OCI-LY3 (cell line): ENCODE data around the gene MYOCOS.
"Not testable (repeated sequence)": the region's sequence is repeated elsewhere in the genome, so short reads cannot be mapped to it uniquely, and the experiment has no call there.

Source experiments
- H2AFZ ChIP-seq: fragments of 200-600, 300-600 bp; shearing (Covaris generic); 2 replicates; pipeline ENCODE4 v1.6.0; 2014; ENCODE audit warnings: antibody characterized with exemption, low read depth, low read length
- H3K27ac ChIP-seq: fragments of 200-600, 300-600 bp; sonication (generic); 2 replicates; pipeline ENCODE4 v1.5.1; 2014; ENCODE audit warnings: mild to moderate bottlenecking, low read length, moderate library complexity, mixed read lengths
- H3K27me3 ChIP-seq: fragments of 200-600, 300-600 bp; sonication (generic); 2 replicates; pipeline ENCODE4 v1.6.1; 2014; ENCODE audit warnings: low read depth, low read length, mixed read lengths
- H3K36me3 ChIP-seq: fragments of 200-600, 300-600 bp; sonication (generic); replicated peaks from 2 replicates; pipeline ENCODE3; 2014; ENCODE audit warnings: low read depth, low read length, mixed read lengths
- H3K4me1 ChIP-seq: fragments of 300-600, 200-600 bp; sonication (generic); 2 replicates; pipeline ENCODE4 v1.6.1; 2014; ENCODE audit warnings: low read length, mixed read lengths
- H3K4me2 ChIP-seq: fragments of 200-600, 300-600 bp; sonication (generic); 2 replicates; pipeline ENCODE4 v1.6.1; 2014; ENCODE audit warnings: low read length, mixed read lengths
- H3K4me3 ChIP-seq: fragments of 300-600, 200-600 bp; sonication (generic); 2 replicates; pipeline ENCODE4 v1.5.1; 2014; ENCODE audit warnings: antibody characterized with exemption, mild to moderate bottlenecking, low read length, moderate library complexity
- H3K79me2 ChIP-seq: fragments of 300-600, 200-600 bp; shearing (Covaris generic); 2 replicates; pipeline ENCODE4 v1.6.1; 2014; ENCODE audit warnings: mild to moderate bottlenecking, low read length, mixed read lengths
- H3K9ac ChIP-seq: fragments of 300-600, 200-600 bp; shearing (Covaris generic); 2 replicates; pipeline ENCODE4 v1.6.0; 2014; ENCODE audit warnings: mild to moderate bottlenecking, low read length, moderate library complexity
- H3K9me3 ChIP-seq: fragments of 200-600, 300-600 bp; shearing (Covaris generic); 2 replicates; pipeline ENCODE4 v1.6.1; 2014; ENCODE audit warnings: low read length, mixed read lengths; ENCODE audit not compliant: insufficient read depth
- H4K20me1 ChIP-seq: fragments of 200-600, 300-600 bp; sonication (generic); 2 replicates; pipeline ENCODE4 v1.6.1; 2016; ENCODE audit warnings: low read length, mixed read lengths; ENCODE audit not compliant: insufficient read depth
- EZH2phosphoT487 ChIP-seq: fragments of 200-600 bp; shearing (Covaris generic); IDR thresholded peaks from 2 replicates; pipeline ENCODE4 v1.6.1; 2018; ENCODE audit warnings: antibody characterized with exemption, mixed run types, low read depth
- TF ChIP-seq, protein P1 (sequence below): fragments of 200-600, 300-600 bp; sonication (generic); IDR thresholded peaks from 2 replicates; pipeline ENCODE4 v1.5.1; 2014; ENCODE audit warnings: antibody characterized with exemption, low read length, low read depth

The MYOCOS gene

DNA sequence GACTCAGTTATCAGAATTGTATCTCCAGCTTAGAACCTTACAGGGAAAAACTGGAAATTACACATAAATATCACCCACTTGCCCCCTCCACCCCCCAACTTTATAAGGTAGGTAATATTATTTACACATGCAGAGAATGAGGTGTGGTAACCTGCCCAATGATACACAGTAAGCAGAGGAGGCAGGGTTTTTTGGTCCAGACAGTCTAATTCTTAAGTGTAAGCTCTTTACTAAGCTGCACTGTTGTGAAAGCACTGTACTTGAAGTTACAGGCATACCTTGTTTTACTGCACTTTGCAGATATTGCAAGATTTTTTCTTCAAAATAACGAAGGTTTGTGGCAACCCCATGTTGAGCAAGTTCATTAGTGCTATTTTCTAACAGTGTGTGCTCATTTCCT is 24.8 kb upstream of the MYOCOS start:
- Histone ChIP-seq H4K20me1 (no peaks in the 10 kb centered on the region), H3K4me2 (no peak overlapping the region), H3K36me3 (peaks cover 44% of the 10 kb centered on the region), H3K27ac (0 out of 2 replicates have a peak overlapping the region, but pooled peaks have one; percentile 93), H3K9me3 (no peaks in the 10 kb centered on the region), H2AFZ (no peak overlapping the region), H3K27me3 (no peaks in the 10 kb centered on the region), H3K4me1 (peaks cover 63% of the 10 kb centered on the region), H3K4me3 (no peak overlapping the region), H3K79me2 (no peaks in the 10 kb centered on the region), H3K9ac (no peak overlapping the region)
- TF ChIP-seq EZH2phosphoT487: no peak
- TF ChIP-seq, protein P1, sequence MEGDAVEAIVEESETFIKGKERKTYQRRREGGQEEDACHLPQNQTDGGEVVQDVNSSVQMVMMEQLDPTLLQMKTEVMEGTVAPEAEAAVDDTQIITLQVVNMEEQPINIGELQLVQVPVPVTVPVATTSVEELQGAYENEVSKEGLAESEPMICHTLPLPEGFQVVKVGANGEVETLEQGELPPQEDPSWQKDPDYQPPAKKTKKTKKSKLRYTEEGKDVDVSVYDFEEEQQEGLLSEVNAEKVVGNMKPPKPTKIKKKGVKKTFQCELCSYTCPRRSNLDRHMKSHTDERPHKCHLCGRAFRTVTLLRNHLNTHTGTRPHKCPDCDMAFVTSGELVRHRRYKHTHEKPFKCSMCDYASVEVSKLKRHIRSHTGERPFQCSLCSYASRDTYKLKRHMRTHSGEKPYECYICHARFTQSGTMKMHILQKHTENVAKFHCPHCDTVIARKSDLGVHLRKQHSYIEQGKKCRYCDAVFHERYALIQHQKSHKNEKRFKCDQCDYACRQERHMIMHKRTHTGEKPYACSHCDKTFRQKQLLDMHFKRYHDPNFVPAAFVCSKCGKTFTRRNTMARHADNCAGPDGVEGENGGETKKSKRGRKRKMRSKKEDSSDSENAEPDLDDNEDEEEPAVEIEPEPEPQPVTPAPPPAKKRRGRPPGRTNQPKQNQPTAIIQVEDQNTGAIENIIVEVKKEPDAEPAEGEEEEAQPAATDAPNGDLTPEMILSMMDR: no peak

DNA sequence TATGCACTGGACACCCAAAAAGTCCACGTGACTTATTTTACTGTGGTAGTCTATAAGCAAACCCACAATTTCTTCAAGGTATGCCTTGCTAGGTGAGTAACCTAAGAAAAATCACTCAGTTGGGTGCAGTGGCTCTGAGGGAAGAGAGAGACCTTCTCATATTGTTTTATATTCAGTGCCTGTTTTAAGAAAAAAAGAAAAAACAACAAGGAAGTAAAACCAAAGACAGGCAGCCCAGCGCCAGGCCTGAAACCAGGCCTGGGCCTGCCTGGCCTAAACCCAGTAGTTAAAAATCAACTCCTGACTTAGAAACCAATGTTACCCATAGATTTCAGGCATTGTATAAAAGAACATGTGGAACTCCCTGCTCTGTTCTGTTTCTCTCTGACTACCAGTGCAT is 21.7 kb upstream of the MYOCOS start:
- H3K79me2 ChIP-seq, H4K20me1 ChIP-seq, H2AFZ ChIP-seq, H3K27me3 ChIP-seq, H3K9me3 ChIP-seq: not testable (repeated sequence)
- Histone ChIP-seq H3K4me1 (peaks cover 82% of the 10 kb centered on the region), H3K4me3 (peak overlapping the region; percentile 34; the same call in 1 of the 2 replicates), H3K9ac (peak overlapping the region; percentile 78), H3K27ac (peak overlapping the region; percentile 93), H3K4me2 (peak overlapping the region; percentile 55), H3K36me3 (peaks cover 29% of the 10 kb centered on the region)

DNA sequence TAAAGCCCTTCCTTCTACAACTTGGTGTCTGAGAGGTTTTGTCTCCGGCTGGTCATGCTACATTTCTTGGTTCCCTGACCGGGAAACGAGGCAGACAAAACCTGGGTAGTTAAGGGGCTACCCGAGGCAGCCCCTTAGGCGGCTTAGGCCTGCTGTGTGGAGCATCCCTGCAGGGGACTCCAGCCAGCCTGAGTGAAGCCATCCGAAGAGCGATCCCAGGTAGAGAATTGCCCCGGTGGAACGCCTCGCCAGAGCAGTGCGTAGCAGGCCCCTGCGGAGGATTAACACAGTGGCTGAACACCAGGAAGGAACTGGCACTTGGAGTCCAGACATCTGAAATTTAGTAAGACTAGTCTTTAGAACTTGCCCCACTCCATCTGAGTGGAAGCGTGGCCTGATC is 21.2 kb upstream of the MYOCOS start:
- Histone ChIP-seq H3K4me2 (peak overlapping the region; percentile 55), H3K79me2 (no peaks in the 10 kb centered on the region), H3K27ac (peak overlapping the region; percentile 93)

DNA sequence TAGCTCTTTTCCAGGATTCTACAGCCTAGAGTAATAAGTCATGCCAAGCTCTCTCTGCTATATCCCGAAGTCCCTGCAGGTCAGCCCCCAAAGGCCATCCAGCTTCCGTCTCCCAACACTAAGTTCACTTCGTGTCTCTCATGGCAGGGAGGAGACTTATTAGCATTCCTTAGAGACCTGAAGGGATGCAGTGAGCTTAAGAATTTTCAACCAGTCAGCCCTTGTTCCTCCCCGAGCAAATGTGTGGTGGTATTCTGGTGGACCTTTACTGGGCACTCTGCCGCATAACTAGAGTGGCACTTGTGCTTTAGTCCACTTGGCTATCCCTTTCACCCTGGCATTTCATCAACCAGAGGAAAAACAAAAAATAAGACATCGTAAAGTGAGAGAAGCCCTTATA is 19.0 kb upstream of the MYOCOS start:
- H3K9me3 ChIP-seq, H4K20me1 ChIP-seq, H3K79me2 ChIP-seq, H3K4me2 ChIP-seq, H3K27me3 ChIP-seq, H3K9ac ChIP-seq, H3K4me3 ChIP-seq, H2AFZ ChIP-seq: not testable (repeated sequence)
- Histone ChIP-seq H3K4me1 (peaks cover 96% of the 10 kb centered on the region), H3K36me3 (peaks cover 15% of the 10 kb centered on the region), H3K27ac (peak overlapping the region; percentile 18; the same call in 1 of the 2 replicates)

More for the DNA sequence above, 21.2 kb upstream of the MYOCOS start:
- TF ChIP-seq, protein P1: no peak
- TF ChIP-seq EZH2phosphoT487: no peak
- no peak overlapping the region for H2AFZ ChIP-seq
- peak overlapping the region; percentile 34 for H3K4me3 ChIP-seq
- no peaks in the 10 kb centered on the region for H4K20me1 ChIP-seq
- peaks cover 82% of the 10 kb centered on the region for H3K4me1 ChIP-seq
- H3K36me3 ChIP-seq: peaks cover 28% of the 10 kb centered on the region
- no peaks in the 10 kb centered on the region for H3K27me3 ChIP-seq
- no peaks in the 10 kb centered on the region for H3K9me3 ChIP-seq
- peak overlapping the region; percentile 78 for H3K9ac ChIP-seq

DNA sequence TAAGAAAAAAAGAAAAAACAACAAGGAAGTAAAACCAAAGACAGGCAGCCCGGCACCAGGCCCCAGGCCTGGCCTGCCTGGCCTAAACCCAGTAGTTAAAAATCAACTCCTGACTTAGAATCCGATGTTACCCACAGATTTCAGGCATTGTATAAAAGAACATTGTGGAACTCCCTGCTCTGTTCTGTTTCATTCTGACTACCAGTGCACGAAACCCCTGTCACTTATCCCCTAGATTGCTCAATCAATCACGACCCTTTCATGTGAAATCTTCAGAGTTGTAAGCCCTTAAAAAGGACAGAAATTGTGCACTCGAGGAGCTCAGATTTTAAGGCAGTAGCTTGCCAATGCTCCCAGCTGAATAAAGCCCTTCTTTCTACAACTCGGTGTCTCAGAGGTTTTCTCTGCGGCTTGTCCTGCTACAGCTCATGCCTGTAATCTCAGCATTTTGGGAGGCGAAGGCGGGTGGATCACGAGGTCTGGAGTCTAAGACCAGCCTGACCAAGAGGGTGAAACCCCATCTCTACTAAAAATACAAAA is 15.6 kb upstream of the MYOCOS start:
- H3K9ac ChIP-seq: peak overlapping the region; percentile 68
- H3K4me3 ChIP-seq: peak overlapping the region; percentile 19; the same call in 1 of the 2 replicates
- H3K27me3 ChIP-seq: no peaks in the 10 kb centered on the region
- peak overlapping the region; percentile 67 for H3K4me2 ChIP-seq
- no peaks in the 10 kb centered on the region for H3K79me2 ChIP-seq
- H2AFZ ChIP-seq: no peak overlapping the region
- H3K9me3 ChIP-seq: 0 out of 2 replicates have a peak, but pooled peaks cover 6% of the 10 kb centered on the region
- peak overlapping the region; percentile 91 for H3K27ac ChIP-seq
- peaks cover 96% of the 10 kb centered on the region for H3K4me1 ChIP-seq
- H4K20me1 ChIP-seq: no peaks in the 10 kb centered on the region
- peaks cover 27% of the 10 kb centered on the region for H3K36me3 ChIP-seq
- TF ChIP-seq, protein P1: no peak
